WTC11 (cell line): Measurements from ENCODE around the gene NACC2.

Experiments
- AR ChIP-seq: fragments of 250-450 bp; sonication (Bioruptor Pico); IDR thresholded peaks from 2 replicates; pipeline ENCODE4 v1.9.0; 2021; ENCODE audit warnings: mild to moderate bottlenecking
- IRF2 ChIP-seq: sonication (generic); formaldehyde crosslinking; IDR thresholded peaks from 2 replicates; pipeline ENCODE4 v1.8.0; 2022; ENCODE audit warnings: low read depth, missing genetic modification reagents, borderline replicate concordance
- NFYB ChIP-seq: sonication (generic); formaldehyde crosslinking; conservative IDR thresholded peaks from 2 replicates; pipeline ENCODE4 v1.8.0; 2022; ENCODE audit warnings: low read depth, missing genetic modification reagents
- ZNF121 ChIP-seq: sonication (generic); formaldehyde crosslinking; IDR thresholded peaks from 2 replicates; pipeline ENCODE4 v1.8.0; 2023; ENCODE audit warnings: missing genetic modification reagents
- ZNF512 ChIP-seq: sonication (generic); formaldehyde crosslinking; IDR thresholded peaks from 2 replicates; pipeline ENCODE4 v1.8.1; 2022; ENCODE audit warnings: missing genetic modification reagents, borderline replicate concordance
- TF ChIP-seq, protein P1 (sequence below): sonication (generic); formaldehyde crosslinking; IDR thresholded peaks from 2 replicates; pipeline ENCODE4 v1.8.0; 2023; ENCODE audit warnings: missing genetic modification reagents
- TF ChIP-seq, protein P2 (sequence below): sonication (generic); formaldehyde crosslinking; IDR thresholded peaks from 2 replicates; pipeline ENCODE4 v1.8.1; 2022; ENCODE audit warnings: low read depth, mild to moderate bottlenecking, moderate library complexity, missing genetic modification reagents, borderline replicate concordance

DNA sequence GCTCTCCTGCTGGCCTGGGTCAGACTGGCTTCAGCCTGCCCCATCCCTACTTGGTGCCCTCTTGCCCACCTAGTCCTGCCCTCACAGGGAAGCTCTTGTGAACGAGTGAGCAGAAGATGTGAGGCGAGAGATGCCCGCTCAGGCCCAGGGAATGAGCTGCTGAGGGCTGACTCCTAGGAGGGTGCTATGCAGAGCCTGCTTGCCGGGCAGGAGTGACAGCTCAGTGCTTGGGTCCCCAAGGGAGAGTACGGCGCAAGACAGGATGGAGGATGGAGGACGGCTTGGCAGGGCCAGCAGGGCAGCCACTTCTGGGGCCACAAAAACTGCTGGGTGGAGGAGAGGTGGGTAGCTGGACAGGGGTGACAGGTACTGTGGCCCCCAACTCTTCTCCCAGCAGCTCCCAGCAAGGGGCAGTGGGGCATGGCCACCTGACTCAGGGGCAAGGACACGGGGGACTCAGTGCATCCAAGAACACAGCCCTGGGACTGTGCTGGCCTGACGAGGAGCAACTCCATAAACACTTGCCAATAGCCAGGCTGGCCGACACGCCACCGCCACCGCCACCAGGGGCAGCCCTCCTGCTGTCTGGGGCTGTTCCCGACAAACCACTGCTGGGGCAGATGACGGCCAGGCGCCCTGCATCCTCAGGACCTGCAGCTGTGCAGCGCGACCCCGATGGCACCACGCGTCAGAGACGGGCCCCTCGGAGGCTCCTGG lies 78.4 kb downstream of the NACC2 start:
- TF ChIP-seq, protein P1, sequence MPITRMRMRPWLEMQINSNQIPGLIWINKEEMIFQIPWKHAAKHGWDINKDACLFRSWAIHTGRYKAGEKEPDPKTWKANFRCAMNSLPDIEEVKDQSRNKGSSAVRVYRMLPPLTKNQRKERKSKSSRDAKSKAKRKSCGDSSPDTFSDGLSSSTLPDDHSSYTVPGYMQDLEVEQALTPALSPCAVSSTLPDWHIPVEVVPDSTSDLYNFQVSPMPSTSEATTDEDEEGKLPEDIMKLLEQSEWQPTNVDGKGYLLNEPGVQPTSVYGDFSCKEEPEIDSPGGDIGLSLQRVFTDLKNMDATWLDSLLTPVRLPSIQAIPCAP (CRISPR knock-in tag) = no peak
- TF ChIP-seq NFYB (CRISPR knock-in tag) (no peak), ZNF121 (CRISPR knock-in tag) (no peak), AR (CRISPR knock-in tag) (no peak), IRF2 (CRISPR knock-in tag) (no peak), ZNF512 (no peak)
- TF ChIP-seq, protein P2, sequence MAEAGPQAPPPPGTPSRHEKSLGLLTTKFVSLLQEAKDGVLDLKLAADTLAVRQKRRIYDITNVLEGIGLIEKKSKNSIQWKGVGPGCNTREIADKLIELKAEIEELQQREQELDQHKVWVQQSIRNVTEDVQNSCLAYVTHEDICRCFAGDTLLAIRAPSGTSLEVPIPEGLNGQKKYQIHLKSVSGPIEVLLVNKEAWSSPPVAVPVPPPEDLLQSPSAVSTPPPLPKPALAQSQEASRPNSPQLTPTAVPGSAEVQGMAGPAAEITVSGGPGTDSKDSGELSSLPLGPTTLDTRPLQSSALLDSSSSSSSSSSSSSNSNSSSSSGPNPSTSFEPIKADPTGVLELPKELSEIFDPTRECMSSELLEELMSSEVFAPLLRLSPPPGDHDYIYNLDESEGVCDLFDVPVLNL (CRISPR knock-in tag) = no peak
